Inflammatory macrophage (primary cell): ENCODE data around the gene BAIAP2L2.

Source experiments
- DNase-seq, 2 donors: peaks; one replicate each; pipeline ENCODE4 v3.0.0-alpha.2; 2020 to 2022

BAIAP2L2 gene

DNA sequence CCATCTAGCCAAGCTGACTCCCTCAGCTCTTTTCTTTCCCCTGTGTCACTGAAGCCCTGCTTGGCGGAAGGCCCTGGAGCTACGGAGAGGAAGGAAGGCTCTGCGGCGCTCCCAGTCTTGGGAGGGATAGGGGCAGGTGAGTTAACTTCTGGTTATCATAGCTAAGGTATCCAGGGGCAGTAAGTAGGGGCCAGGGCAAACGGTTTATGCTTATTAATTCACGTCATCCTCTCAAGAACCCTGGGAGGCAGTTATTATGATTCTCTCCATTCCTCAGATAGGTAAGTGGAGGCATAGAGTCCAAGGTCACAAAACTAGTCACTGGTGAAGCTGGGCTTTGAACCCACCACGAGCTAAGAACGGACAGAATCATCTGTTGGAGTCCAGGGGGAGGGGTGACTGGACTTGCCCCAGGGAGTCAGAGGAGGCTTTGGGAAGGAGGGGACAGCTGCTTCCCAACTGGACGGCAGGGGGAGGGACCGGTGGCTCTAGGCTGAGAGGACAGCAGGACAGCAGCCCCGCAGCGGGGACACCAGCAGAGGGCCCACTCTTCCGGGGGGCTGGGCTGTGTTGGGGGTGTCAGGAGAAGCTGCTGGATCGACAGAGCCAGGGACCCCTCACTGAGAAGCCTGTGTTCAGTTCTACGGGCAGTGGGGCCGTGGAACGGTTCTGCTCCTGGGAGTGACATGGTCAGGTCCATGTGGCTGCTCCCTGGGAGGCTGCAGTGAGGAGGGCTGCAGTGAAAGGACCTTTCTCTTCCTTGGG, 3.5 kb downstream of the BAIAP2L2 start:
- no peak for DNase-seq

DNA sequence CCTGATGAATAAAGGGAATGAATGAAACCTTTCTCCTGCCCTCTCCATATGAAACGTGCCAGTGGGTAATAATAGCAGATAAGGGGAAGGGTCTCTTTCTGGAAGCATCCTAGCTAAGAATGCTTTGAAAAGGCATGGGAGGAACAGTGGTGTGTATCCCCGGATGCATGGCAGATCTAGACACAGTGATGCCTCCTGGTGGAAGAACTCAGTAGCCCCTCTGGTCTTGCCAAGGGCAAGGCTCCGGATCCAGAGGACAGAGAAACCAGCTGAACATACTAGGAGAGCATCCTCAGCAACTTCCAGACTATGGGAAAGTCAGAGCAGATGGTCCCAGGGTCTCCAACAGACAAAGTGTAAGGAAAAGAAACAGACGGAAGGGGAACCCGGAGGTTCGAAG, 6.4 kb downstream of the BAIAP2L2 start:
- DNase-seq: peak; percentile 37 to 49

DNA sequence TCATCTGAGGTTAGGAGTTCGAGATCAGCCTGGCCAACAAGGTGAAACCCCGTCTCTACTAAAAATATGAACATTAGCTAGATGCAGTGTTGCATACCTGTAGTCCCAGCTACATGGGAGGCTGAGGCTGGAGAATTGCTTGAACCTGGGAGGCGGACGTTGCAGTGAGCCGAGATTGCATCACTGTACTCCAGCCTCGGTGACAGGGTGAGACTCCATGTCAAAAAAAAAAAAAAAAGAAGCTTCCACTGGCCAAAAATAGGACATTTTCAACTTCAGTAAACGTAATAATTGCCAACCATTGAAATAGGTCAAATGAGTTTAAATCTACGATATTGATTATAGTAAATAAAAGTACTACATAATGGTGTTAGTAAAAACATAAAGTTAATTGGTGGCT, 6.8 kb downstream of the BAIAP2L2 start:
- DNase-seq: no peak

DNA sequence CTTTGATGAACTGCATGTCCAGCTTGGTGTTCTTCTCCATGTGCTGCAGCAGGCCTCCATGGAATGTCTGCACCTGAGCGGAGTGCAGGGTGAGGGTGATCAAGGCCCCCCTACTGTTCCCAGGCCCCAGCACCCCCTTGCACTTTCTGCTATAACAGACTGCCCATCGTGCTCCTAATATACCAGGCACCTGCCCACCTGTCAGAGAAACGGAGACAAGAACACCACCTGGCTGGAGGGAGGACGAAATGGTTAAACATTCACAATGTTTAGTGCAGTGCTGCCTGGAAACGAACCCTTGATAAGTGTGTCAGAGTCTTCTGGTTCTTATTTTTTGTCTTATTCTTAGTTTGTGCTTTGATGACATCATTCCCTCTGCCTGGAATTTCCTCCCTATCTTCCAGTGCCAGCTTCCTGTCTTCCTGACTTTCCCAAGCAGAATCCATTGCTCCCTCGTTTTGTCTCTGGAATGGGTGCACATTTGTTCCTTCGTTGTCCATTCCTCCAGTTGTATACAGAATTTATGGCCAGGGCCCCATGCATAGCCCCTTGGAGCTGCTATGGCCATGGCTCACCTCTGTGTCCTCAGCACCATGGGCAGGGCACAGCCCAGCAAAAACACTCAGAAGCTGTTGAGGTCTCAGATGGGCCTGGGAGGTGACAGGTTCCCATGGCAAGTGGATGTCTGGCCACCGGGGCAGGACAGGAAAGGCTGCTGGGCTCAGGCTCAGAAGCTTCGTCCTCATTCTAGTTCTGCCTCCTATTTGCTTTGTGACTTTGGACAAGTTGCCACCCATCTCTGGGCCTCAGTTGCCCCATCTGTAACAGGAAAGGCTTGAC, 11.9 kb downstream of the BAIAP2L2 start:
- no peak for DNase-seq

DNA sequence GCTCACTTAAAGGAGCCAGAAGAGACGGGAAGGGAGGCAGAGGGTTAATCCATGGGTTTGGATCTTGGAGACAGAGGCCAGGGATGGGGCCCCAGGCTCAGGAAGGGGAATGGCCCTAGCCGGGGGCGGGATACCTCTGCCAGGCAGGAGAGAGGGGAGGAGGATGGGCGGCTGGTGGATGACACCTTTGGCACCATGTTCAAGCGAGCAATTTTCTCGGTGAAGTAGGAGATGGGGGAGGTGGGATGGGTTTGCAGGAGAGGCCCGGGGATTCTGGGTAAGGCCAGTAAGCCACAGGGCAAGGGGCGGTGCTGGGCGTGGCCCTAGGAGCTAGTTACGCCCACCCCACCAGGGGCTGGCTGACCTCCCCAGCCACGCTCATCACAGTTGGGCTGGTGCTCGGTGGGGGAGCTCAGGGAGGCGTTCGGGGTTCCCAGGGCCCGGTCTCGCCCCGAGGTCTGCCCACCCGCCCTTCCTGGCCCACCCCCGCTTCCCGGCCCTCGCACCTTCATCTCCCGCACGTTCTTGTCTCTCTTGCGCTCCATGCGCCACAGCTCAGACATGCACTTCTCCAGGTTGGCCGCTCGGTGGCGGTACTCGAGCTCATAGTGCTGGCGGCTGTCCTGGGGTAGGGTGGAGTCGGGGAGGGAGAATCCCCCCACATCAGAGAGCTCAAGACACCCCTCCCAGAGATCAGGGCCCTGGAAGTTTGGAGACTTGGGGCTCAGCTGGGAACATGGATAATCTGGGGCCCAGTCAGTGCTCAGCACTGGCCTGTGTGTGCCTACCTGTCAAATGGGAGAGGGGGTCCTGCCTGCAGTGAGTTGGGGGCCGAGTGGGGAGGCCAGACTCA, 12.7 kb downstream of the BAIAP2L2 start:
- no peak for DNase-seq

DNA sequence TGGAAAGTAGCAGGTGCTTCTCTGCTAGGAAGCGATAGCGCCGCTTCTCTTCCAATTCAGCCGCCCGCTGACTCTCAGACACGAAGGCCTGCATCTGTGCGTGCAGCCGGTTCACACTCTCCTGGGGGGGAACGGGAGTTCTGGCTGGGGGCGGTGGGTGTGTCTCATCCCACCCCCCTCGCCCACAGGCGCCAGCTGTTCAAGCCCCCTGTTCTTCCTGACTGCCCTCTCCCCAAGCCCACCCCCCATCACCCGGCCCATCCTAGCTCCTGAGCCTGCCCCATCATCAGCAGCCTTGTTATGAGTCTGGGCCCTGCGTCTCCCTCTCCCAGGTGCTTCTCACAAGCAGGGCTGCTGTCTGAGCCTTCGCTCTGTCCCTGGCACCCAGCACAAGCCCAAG, 13.4 kb downstream of the BAIAP2L2 start:
- no peak for DNase-seq

DNA sequence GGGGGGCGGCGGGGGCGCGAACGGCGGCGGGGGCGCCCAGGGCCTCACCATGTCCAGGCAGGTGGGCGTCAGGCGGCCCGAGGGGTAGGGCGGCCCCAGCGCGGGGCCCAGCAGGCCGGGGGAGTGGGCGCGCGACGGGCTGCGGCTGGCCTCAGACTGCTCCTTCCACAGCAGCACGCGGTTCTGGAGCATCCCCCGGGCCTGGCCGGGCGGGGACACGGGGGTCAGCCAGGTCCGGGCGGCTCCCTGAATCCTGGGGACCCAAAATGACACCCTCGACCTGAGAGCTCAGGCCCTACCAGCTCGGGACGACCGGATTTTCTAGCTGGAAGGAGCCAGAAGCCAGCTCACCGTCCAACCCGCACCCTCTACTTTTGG, 21.0 kb downstream of the BAIAP2L2 start:
- no peak for DNase-seq

DNA sequence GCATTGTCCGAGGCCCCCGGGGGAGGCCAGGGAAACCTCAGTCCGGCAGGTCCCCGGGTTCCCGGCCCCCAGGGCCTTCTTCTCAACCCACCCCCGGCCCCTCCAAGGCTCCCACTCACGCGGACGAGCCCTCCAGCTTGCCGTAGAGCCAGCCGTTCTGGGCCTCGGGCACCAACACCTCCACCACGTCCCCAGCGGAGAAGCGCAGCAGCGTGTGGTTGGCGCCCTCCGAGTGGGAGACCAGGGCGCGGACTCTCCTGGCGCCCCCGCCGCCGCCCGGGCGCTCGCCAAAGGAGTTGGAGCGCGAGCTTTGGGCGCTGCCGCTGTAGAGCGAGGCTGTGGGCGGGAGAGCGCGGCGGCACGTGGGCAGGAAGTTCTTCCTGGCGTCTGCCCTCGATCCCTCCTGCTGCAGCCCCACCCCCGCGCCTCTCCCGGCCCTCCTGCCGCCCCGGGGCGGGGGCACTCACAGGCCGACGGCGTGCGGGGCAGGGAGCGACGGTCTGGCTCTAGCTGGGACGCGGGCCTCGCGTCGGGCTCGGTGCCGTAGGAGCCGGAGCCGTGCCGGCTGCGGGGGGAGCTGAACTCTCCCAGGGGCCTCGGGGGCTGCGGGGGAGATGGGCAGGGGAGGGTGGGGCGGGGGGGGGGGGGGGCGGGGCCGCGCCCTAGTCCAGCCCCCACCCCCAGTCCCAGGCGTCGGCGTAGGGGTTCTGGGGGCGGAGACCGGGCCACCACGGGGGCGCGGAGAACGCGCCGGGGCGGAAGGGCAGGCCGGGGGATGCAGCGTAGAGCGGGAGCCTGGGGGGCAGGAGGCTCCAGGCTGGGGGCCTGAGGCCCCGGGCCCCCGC, 21.6 kb downstream of the BAIAP2L2 start:
- DNase-seq: no peak

DNA sequence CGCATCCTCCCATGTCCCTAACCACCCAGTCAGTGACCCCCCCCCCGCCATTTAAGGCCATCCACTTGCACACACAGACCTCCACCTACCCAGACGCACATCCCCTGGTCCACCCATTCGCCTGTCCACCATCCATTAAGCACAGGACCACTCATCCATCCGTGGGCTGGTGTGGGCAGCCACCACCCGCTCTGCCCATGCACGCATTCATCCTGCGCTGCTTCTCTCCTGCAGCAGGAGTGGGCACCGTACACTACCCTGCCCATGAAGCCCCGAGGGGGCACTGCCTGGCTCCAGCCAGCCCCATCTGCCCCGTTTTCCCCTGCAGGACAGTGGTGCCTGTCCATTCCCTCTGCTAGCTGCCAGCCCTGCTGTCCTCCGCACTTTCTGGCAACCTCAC, 22.6 kb downstream of the BAIAP2L2 start:
- no peak for DNase-seq

DNA sequence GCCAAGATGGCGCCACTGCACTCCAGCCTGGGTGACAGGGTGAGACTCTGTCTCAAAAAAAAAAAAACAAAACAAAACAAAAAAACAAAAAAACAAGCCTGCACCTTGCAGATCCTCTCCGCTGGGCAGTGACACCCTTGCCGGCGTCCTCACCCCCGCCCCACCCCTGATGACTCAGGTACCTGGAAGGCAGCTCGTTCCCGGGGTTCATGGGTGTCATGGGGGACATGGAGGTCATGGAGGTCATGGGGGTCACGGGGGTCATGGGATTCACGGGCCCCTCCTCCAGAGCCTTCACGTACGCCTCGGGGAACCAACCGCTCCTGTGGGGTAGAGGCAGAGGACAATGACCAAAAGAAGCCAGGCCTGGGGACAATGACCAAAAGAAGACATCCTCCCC, 23.5 kb downstream of the BAIAP2L2 start:
- no peak for DNase-seq

DNA sequence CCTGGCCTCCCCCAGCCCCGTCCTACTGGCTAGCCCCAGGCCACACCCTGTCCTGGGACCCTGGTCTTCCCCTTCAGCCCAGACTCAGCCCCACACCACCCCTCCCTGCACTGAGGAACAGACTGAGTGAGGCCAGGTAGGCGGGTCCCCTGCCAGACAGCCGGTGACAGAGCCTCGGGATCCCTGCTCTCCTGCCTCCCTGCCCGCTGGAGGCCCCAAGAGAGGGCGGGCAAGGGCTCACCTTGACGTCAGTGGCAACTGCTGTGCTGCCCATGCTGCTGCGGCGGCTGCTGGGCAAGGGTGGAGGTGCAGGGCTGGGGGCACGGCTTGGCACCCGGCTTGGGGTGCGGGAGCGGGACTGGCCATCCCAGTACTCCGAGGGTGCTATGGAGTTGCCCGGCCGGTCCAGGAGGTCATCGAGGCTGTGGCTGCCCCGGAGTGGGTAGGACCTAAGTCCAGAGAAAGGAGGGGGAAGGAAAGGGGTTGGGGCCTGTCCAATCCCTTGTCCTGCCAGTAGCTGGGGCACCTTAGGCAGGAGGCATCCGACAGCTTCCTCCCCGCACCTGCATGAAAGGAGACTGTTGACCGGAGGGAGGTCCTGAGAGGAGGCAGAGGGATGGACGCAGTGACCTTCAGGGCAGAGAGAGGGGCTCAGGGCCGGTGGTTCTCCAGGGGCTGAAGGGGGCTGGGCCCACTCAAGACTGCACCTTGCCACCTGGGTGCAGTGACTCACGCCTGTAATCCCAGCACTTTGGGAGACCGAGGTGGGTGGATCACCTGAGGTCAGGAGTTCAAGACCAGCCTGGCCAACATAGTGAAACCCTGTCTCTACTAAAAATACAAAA, 24.3 kb downstream of the BAIAP2L2 start:
- no peak for DNase-seq

DNA sequence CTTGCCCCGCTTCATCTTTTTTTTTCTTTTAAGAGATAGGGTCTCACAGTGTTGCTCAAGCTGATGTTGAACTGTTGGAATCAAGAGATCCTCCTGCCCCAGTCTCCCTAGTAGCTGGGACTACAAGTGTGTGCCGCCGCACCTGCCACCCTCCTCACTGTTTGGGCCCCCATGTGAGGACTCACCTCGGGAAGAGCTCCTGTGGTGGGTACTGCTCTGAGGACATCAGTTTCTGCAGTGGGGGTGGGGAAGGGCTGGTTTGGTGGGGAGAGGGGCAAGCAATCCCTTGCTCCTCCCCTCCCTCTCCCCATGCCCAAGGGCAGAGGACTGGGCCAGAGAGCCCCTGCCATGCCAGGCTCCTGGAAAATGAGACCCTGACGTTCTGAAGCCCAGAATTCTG, 25.0 kb downstream of the BAIAP2L2 start:
- DNase-seq: no peak

DNA sequence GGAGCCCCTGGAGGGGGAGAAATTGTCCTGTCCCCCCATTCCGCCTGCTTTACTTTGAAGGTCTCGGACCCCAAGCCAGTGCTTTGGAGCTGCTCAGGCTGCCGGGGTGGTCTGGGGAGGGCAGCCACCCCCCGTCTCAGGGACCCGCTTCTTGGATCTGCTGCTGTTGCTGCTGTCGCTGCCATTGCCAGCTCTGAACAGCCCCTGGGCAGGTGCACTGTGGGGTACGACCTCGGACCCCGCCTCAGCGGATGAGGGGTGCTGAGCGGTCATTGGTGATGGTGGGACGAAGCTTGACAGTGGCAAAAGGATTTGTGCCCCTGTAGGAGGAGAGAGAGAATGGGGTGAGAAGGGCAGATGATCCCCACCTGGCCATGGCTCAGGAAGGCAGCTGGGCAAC, 25.4 kb downstream of the BAIAP2L2 start:
- no peak for DNase-seq

DNA sequence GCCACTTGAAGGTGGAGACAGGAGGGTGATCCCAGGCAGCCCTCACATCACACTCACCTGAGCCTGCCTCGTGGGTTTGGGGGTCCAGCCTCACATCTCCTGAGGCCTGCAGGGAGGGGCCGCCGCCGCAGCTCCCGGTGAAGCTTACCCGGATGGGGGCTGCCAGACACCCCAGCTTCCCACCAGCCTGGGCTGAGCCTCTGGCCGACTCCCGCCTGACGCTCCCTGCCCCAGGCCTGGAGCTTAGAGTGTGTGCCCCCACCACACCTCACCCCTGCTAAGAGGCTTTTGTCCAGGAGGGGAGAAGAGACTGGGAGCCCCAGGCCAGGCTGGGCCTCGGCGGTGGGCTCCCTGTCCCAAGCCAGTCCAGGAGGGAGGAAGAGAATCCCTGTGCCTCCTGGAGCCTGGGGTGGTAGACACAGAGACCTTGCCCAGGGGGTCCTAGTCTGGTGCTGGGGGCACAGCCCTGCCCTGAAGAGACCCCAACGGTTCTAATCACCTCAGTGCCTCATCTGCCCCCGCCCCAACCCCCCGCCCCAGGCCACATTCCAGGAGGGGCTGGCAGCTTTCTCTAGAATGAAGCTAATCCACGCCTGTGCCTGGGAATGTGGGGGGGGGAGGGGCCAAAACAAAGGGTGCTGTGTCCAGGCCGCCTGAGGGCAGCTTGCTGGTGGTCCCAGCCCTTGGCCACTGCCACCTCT, 26.4 kb downstream of the BAIAP2L2 start, which contains the start of gene SLC16A8:
SLC16A8 (minus strand) TSS at position 254 of the 701 bp plus-strand sequence. CDS start 1,311 bp downstream, outside the sequence.
- no peak for DNase-seq

DNA sequence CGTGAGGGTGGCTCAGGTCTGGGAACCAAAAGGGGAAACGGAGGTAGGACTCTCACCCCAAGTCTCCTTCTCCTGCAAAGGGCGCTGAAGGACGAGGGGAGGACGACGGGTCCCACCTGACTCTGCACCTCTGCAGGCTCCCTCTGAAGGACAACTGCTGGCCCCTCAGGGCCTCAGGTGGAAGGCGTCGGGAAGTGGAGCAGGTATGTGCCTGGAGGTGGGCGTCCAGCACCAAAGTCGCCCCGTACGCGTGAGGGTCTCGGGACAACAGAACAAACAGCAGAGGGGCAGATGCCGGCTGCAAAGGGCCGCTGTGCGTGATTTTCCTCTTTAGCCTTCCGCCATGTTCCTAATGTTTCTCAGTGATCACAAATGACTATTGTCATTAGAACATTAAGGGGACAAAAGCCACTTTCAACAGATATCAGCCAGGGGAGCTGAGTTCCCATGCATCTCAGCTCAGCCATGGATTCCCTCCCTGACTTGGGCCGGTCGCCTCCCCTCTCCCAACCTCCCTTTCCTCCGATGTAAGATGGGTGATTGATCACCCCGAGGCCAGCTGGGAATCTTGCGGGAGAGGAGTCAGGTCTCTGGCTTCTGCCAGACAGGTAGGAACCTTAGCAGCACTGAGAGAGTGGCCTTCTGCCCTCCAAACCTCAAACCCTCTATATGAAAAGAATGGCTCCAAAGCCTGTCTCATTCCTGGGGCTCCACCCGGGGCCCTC, 27.3 kb downstream of the BAIAP2L2 start:
- DNase-seq: no peak

DNA sequence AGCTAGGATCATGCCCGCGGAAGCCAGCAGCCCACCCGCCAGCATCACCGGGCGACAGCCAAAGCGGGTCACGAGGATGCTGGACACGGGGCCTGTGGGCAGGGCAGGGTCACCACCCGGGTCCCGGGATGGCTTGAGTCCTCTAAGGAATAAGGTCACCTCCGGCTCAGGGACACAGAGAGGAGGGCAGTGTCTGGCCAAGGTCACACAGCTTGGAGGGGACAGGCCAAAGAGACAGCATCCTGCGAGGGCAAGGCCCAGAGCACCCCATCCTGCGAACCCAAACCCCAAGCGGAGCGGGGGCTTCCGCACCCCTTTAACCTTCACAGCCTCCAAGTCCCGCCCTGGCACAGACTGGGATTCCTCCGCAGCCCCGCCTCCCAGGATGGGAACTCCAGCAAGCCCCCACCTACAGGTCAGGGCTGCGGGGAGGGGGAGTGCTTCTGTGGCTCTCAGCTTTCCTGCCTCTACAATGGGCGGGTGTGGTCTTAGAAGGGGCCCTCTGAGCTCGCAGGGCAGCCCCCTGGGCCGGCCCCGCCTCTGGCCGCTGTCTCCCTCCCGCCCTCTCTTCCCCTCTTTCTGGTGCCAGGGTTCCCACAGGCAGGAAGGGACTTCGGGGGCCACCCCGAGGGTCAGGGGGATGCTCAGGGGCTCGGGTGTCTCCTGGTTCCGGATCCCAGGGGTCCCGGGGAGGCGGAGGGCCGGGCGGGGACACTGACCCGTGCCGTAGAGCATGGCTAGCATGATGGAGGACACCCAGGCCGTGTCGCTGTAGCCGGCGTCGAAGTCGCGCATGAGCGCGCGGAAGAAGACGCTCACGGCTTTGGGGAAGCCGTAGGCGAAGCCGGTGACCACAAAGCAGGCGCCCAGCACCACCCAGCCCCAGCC, 28.3 kb downstream of the BAIAP2L2 start:
- peak; percentile 30 to 55 for DNase-seq

DNA sequence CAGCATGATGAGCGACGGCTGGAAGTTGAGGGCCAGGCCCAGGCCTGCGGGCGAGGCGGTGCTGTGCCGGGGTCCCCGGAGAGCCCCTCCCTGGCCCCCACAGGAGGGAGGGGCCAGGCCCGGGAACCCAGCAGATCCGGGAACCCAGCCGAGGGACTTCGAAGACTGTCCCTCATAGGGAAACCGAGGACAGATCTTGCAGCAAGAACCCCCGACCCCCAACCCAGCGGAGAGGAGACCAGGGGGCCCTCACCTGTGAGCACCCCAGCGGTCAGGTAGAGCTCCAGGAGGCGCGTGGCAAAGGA, 28.9 kb downstream of the BAIAP2L2 start:
- DNase-seq: no peak

DNA sequence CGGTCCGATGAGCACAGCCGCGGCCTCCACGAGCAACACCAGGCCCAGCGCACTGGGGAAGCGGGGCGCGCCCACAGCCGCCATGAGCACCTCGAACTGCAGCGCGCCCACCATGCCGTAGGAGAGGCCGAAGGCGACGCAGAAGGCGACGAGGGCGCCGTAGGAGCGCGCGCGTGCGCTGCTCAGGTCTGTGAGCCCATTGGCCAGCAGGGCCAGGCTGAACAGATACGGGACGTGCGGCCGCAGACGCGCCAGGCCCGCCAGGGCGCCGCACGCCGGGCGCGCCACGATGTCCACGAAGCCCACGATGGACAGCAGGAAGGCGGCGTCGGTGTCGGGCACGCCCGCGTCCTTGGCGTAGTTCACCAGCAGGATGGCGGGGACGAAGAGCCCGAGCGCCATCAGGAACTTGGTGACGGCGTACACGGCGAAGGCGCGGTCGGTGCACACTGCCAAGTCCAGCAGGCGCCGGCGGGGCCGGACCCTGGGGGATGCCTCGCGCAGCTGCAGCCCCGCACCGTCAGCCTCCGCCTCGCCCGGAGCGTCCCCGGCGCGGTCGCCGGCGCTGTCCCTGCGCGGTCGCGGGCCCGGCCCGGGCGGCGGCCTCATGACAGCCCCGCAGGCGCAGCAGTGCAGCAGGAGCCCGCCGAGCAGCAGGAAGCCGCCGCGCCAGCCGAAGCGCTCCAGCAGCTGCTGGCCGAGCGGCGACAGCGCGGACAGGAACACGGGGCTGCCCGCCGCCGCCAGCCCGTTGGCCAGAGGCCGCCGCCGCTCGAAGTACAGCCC, 29.4 kb downstream of the BAIAP2L2 start:
- peak in 1 of 2 donors; percentile 32 for DNase-seq
